Spleen (tissue), 11 donors: Measurements from ENCODE around the gene FRMD7. TPM values are rescaled to one million over a fixed set of nuclear protein-coding genes. Genes with fewer than 3 reads are reported as not detected.

Experiments
- DNase-seq: peaks from one replicate; pipeline ENCODE4 v3.0.0-alpha.2; 2020
- H3K27ac ChIP-seq, 8 donors: fragments of 200-600 bp; sonication (generic) in 7 of 8; 1 replicate in 4 of 8; 2 replicates in 4 of 8; pipeline versions ENCODE4 v1.5.0 to v1.8.0; 2016 to 2021; ENCODE audit warnings: inconsistent platforms in 4 of 8, mild to moderate bottlenecking in 4 of 8, moderate library complexity in 1 of 8
- H3K27me3 ChIP-seq, 7 donors: fragments of 200-600 bp; sonication (generic) in 6 of 7; replicated peaks in 1 of 7; 1 replicate in 4 of 7; 2 replicates in 3 of 7; pipeline versions ENCODE4 v1.5.0 to v1.8.0; 2016 to 2021; ENCODE audit warnings: inconsistent platforms in 3 of 7, mild to moderate bottlenecking in 1 of 7
- H3K36me3 ChIP-seq, 6 donors: fragments of 200-600 bp; sonication (generic) in 5 of 6; 1 replicate in 4 of 6; 2 replicates in 2 of 6; pipeline versions ENCODE4 v1.5.0 to v1.8.0; 2016 to 2021; ENCODE audit warnings: inconsistent platforms in 2 of 6
- H3K4me1 ChIP-seq, 6 donors: fragments of 200-600 bp; sonication (generic) in 5 of 6; 1 replicate in 3 of 6; 2 replicates in 3 of 6; pipeline versions ENCODE4 v1.5.0 to v1.8.0; 2016 to 2021; ENCODE audit warnings: inconsistent platforms in 3 of 6
- H3K4me3 ChIP-seq, 8 donors: fragments of 200-600 bp; sonication (generic) in 7 of 8; 1 replicate in 4 of 8; 2 replicates in 4 of 8; pipeline versions ENCODE4 v1.5.0 to v1.8.0; 2016 to 2021; ENCODE audit warnings: inconsistent platforms in 4 of 8, mild to moderate bottlenecking in 4 of 8, moderate library complexity in 2 of 8
- H3K9me3 ChIP-seq, 8 donors: fragments of 200-600 bp; sonication (generic) in 7 of 8; 1 replicate in 4 of 8; 2 replicates in 4 of 8; pipeline versions ENCODE4 v1.5.0 to v1.8.0; 2016 to 2021; ENCODE audit warnings: inconsistent platforms in 4 of 8
- CTCF ChIP-seq, 11 experiments: fragments of 200-600 bp in 7 of 11; fragments of 450-650 bp in 4 of 11; sonication (generic) in 4 of 11; IDR thresholded peaks in 8 of 11; conservative IDR thresholded peaks in 3 of 11; 1 replicate in 7 of 11; 2 replicates in 4 of 11; pipeline versions ENCODE4 v1.4.0 to v1.8.0; 2016 to 2021; ENCODE audit warnings: antibody characterized with exemption in 11 of 11, inconsistent platforms in 4 of 11, mild to moderate bottlenecking in 1 of 11
- POLR2A ChIP-seq, 3 donors: fragments of 450-650 bp; IDR thresholded peaks; one replicate each; pipeline ENCODE4 v1.5.1; 2017; ENCODE audit warnings: antibody characterized with exemption in 3 of 3, mild to moderate bottlenecking in 1 of 3
- POLR2AphosphoS5 ChIP-seq, 3 donors: sonication (generic); formaldehyde crosslinking; IDR thresholded peaks; one replicate each; pipeline ENCODE4 v1.5.1; 2017; ENCODE audit warnings: antibody characterized with exemption in 3 of 3
- WGBS, 5 donors: extraction: QIAGEN DNeasy Blood & Tissue Kit in 3 of 5; methylation state at CpG; one replicate each; pipeline versions ENCODE4 v1.1.5 to v1.1.7; 2013 to 2018; 5-methylcytosine and 5-hydroxymethylcytosine counted together
- intact Hi-C: fragments of 100-400 bp; cut with DNase I; formaldehyde crosslinking; loops from one replicate; pipeline ENCODE4 v1.15.0; 2023; ENCODE audit warnings: low total_unique reads
- polyA plus RNA-seq, 3 donors: library from polyadenylated mRNA; stranded (reverse); fragments of 200-250 nt; gene quantifications; one replicate each; pipeline ENCODE4 v1.2.1, GENCODE V29; 2013
- total RNA-seq, 7 donors: library from RNA; depleted of rRNA in 3 of 7; stranded (reverse); fragments of >200 nt in 3 of 7; fragmentation: NEBNext Ultra II Directional in 4 of 7; extraction: Animal tissue kit (Norgen Biotek cat#: 25700) in 4 of 7; gene quantifications; one replicate each; pipeline versions ENCODE4 v1.1.0 to v1.2.1, GENCODE V29; 2016 to 2021
- donor health status: healthy with polysubstance abuse.
- donor health status: DM: no; HTN: no; CAD: no; lungs with moderate emphysema.
- donor health status: DM: no; HTN: no; CAD: no.
- donor health status: Bipolar disorder and iron deficiency.
- donor health status: healthy.
- donor health status: DM: no; HTN: no; CAD: no.
- donor health status: DM: yes; HTN: yes; CAD: no.

FRMD7 gene
- total and polyA plus RNA-seq, 10 donors: 0.46 TPM; not detected in 9

GRCh38 chrX:132034648-132035047 lies 93.2 kb downstream of the FRMD7 start:
- Histone ChIP-seq H3K27ac (no peak overlapping the region), H3K36me3 (no peaks in the 10 kb centered on the region), H3K4me1 (peaks cover 0 to 53% (median 0%) of the 10 kb centered on the region in 6 donors), H3K4me3 (no peak overlapping the region), H3K9me3 (no peaks in the 10 kb centered on the region), H3K27me3 (peaks cover 0 to 8% (median 0%) of the 10 kb centered on the region in 7 donors)
- no peak for DNase-seq
- TF ChIP-seq POLR2AphosphoS5 (IDR thresholded peaks at IDR 0.05) (no peak), POLR2A (IDR thresholded peaks at IDR 0.05) (no peak), CTCF (IDR thresholded peaks at IDR 0.05 in 8 of 11, conservative IDR thresholded peaks at IDR 0.05 in 3 of 11) (no peak)
- intact Hi-C loops: no loop called here
- 76 to 83% (median 80%) methylated on average over 2 to 3 of the region's 3 CpGs for WGBS, 5 donors

GRCh38 chrX:132033166-132033565 lies 94.7 kb downstream of the FRMD7 start:
- H3K9me3 ChIP-seq: no peaks in the 10 kb centered on the region
- no peak for DNase-seq
- 48 to 69% (median 56%) methylated on average over 3 of the region's 3 CpGs for WGBS, 5 donors
- H3K36me3 ChIP-seq: no peaks in the 10 kb centered on the region
- H3K27me3 ChIP-seq: peaks cover 0 to 8% (median 0%) of the 10 kb centered on the region in 7 donors
- H3K4me1 ChIP-seq: peaks cover 0 to 49% (median 0%) of the 10 kb centered on the region in 6 donors
- intact Hi-C loops: no loop called here
- TF ChIP-seq CTCF (IDR thresholded peaks at IDR 0.05 in 8 of 11, conservative IDR thresholded peaks at IDR 0.05 in 3 of 11) (no peak), POLR2AphosphoS5 (IDR thresholded peaks at IDR 0.05) (no peak), POLR2A (IDR thresholded peaks at IDR 0.05) (no peak)
- H3K4me3 ChIP-seq: no peak overlapping the region
- no peak overlapping the region for H3K27ac ChIP-seq

- WGBS, 5 donors: 28 to 57% (median 47%) methylated on average over 4 of the region's 4 CpGs
- no peak overlapping the region for H3K4me3 ChIP-seq
- no peaks in the 10 kb centered on the region for H3K9me3 ChIP-seq
- no peak for DNase-seq
- TF ChIP-seq CTCF (IDR thresholded peaks at IDR 0.05 in 8 of 11, conservative IDR thresholded peaks at IDR 0.05 in 3 of 11) (no peak), POLR2AphosphoS5 (IDR thresholded peaks at IDR 0.05) (no peak), POLR2A (IDR thresholded peaks at IDR 0.05) (no peak)
- no peak overlapping the region for H3K27ac ChIP-seq
- intact Hi-C loops: no loop called here
- H3K27me3 ChIP-seq: peaks cover 0 to 8% (median 0%) of the 10 kb centered on the region in 7 donors
- H3K4me1 ChIP-seq: peaks cover 0 to 45% (median 0%) of the 10 kb centered on the region in 6 donors
- no peaks in the 10 kb centered on the region for H3K36me3 ChIP-seq
Observed at GRCh38 chrX:132031867-132032266, 96.0 kb downstream of the FRMD7 start.

- intact Hi-C loops: no loop called here
- H3K36me3 ChIP-seq: no peaks in the 10 kb centered on the region
- peaks cover 0 to 51% (median 0%) of the 10 kb centered on the region in 6 donors for H3K4me1 ChIP-seq
- no peaks in the 10 kb centered on the region for H3K9me3 ChIP-seq
- no peak for DNase-seq
- peaks cover 0 to 15% (median 0%) of the 10 kb centered on the region in 7 donors for H3K27me3 ChIP-seq
- TF ChIP-seq POLR2A (IDR thresholded peaks at IDR 0.05) (no peak), POLR2AphosphoS5 (IDR thresholded peaks at IDR 0.05) (no peak), CTCF (IDR thresholded peaks at IDR 0.05 in 8 of 11, conservative IDR thresholded peaks at IDR 0.05 in 3 of 11) (no peak)
- H3K4me3 ChIP-seq: no peak overlapping the region
- no peak overlapping the region for H3K27ac ChIP-seq
Observed at GRCh38 chrX:132030264-132030663, 97.6 kb downstream of the FRMD7 start.

Other genes with a start within 250 kb of the FRMD7 start
- 10 to 100 TPM; 13.4 to 21.0 (median 16.0) TPM for gene STK26, start 104.7 kb downstream of the FRMD7 start, total RNA-seq
- 10 to 100 TPM; 18.6 to 24.4 (median 22.3) TPM for gene STK26, start 104.7 kb downstream of the FRMD7 start, polyA plus RNA-seq
- gene RAP2C, start 91.4 kb upstream of the FRMD7 start, total RNA-seq: 10 to 100 TPM; 22.6 to 38.5 (median 29.8) TPM
- gene RAP2C, start 91.4 kb upstream of the FRMD7 start, polyA plus RNA-seq: 10 to 100 TPM; 22.5 to 27.8 (median 24.7) TPM